Activated CD8-positive, alpha-beta T cell treated with anti-CD3 and anti-CD28 coated beads, Interleukin-2, amount 10 ng/mL, durations not matched to agents 7 days and 5 days (primary cell): ENCODE data around the gene DSCAML1. TPM values are rescaled to one million over a fixed set of nuclear protein-coding genes. Genes with fewer than 3 reads are reported as not detected.

Experiments used
- ATAC-seq: fragments of 150-1000 bp; cut with Tn5 transposase; one replicate; pipeline ENCODE4 v1.10.0; 2021; ENCODE audit warnings: moderate library complexity
- CTCF ChIA-PET: fragments of 350-600 bp; sonication (Branson Sonifier 250); formaldehyde crosslinking; loops from one replicate; lab custom pipeline; 2021; ENCODE audit warnings: antibody characterized with exemption; lab: Charles Lee
- POLR2A ChIA-PET: fragments of 350-600 bp; sonication (Branson Sonifier 250); formaldehyde crosslinking; loops from one replicate; lab custom pipeline; 2021; ENCODE audit warnings: antibody characterized with exemption; lab: Charles Lee
- DNase-seq: peaks from one replicate; pipeline ENCODE4 v3.0.0-alpha.2; 2020
- H3K27ac Mint-ChIP-seq: one replicate; pipeline ENCODE4 v1.8.0; 2021; ENCODE audit warnings: mild to moderate bottlenecking, mixed read lengths
- H3K27me3 Mint-ChIP-seq: one replicate; pipeline ENCODE4 v1.8.0; 2021; ENCODE audit warnings: low read depth, mixed read lengths
- H3K36me3 Mint-ChIP-seq: one replicate; pipeline ENCODE4 v1.8.0; 2021; ENCODE audit warnings: low read depth, mixed read lengths
- H3K4me1 Mint-ChIP-seq: one replicate; pipeline ENCODE4 v1.8.0; 2021; ENCODE audit warnings: low read depth, mixed read lengths
- H3K4me3 Mint-ChIP-seq: one replicate; pipeline ENCODE4 v1.8.0; 2021; ENCODE audit warnings: mild to moderate bottlenecking, mixed read lengths
- H3K9me3 Mint-ChIP-seq: one replicate; pipeline ENCODE4 v1.8.0; 2022; ENCODE audit warnings: mixed read lengths; ENCODE audit not compliant: insufficient read depth
- total RNA-seq, 2 experiments: library from RNA; stranded (reverse); gene quantifications; one replicate each; pipeline ENCODE4 v1.2.3, GENCODE V29; 2021

DSCAML1 gene
- total RNA-seq, 2 experiments from 2014 or later = 0.16 to 0.37 TPM

- ChIA-PET POLR2A (no interaction called here), CTCF (interaction anchor here (2.3 kb wide), 1 partner anchor 45 kb away, joined by 9 read pairs; no protein-coding TSS in a partner anchor)
- H3K9me3 Mint-ChIP-seq = no peaks in the 10 kb centered on the region
- no peak overlapping the region for H3K27ac Mint-ChIP-seq
- ATAC-seq (no peak), DNase-seq (no peak)
- no peaks in the 10 kb centered on the region for H3K27me3 Mint-ChIP-seq
- peaks cover 10% of the 10 kb centered on the region for H3K36me3 Mint-ChIP-seq
- no peak overlapping the region for H3K4me3 Mint-ChIP-seq
- H3K4me1 Mint-ChIP-seq = no peaks in the 10 kb centered on the region
Measured at GRCh38 chr11:117381481-117382387, 415.3 kb downstream of the DSCAML1 start.

- ChIA-PET CTCF (interaction anchor here (2.3 kb wide), 1 partner anchor 46 kb away, joined by 9 read pairs; no protein-coding TSS in a partner anchor), POLR2A (no interaction called here)
- Mint-ChIP-seq H3K27ac (no peak overlapping the region), H3K4me3 (no peak overlapping the region), H3K27me3 (no peaks in the 10 kb centered on the region), H3K4me1 (no peaks in the 10 kb centered on the region), H3K36me3 (peaks cover 10% of the 10 kb centered on the region), H3K9me3 (no peaks in the 10 kb centered on the region)
- DNase-seq = no peak
- ATAC-seq = no peak
Measured at GRCh38 chr11:117380676-117381075, 416.3 kb downstream of the DSCAML1 start.

GRCh38 chr11:117378976-117379865 is 417.8 kb downstream of the DSCAML1 start:
- Mint-ChIP-seq H3K27me3 (no peaks in the 10 kb centered on the region), H3K4me1 (no peaks in the 10 kb centered on the region), H3K27ac (no peak overlapping the region), H3K9me3 (no peaks in the 10 kb centered on the region), H3K4me3 (no peak overlapping the region), H3K36me3 (peaks cover 13% of the 10 kb centered on the region)
- POLR2A ChIA-PET = no interaction called here
- DNase-seq (no peak), ATAC-seq (no peak)
- CTCF ChIA-PET = interaction anchor here (2.3 kb wide), 1 partner anchor 47 kb away, joined by 9 read pairs; no protein-coding TSS in a partner anchor

Other genes with a start within 250 kb of the DSCAML1 start
- gene FXYD2, start 27.5 kb upstream of the DSCAML1 start, total RNA-seq = 10 to 100 TPM; 22.5 to 24.3 TPM
- gene FXYD6, start 79.4 kb upstream of the DSCAML1 start, total RNA-seq = under 1 TPM in 1 of 2 experiments, not detected in 1; 0.24 TPM
- 1 to 10 TPM; 1.8 to 2.5 TPM for gene TMPRSS13, start 132.2 kb upstream of the DSCAML1 start, total RNA-seq
- gene IL10RA, start 189.2 kb upstream of the DSCAML1 start, total RNA-seq = 100 to 1,000 TPM; 202 to 210 TPM